Stimulated activated CD8-positive, alpha-beta memory T cell treated with anti-CD3 and anti-CD28 coated beads, Interleukin-15, amount 100 ng/mL, for 48 hours (primary cell): ENCODE data around the gene TATDN2.

Source experiments
- DNase-seq, 2 donors: peaks; one replicate each; pipeline ENCODE4 v3.0.0-alpha.2; 2020; ENCODE audit warnings: low read depth in 2 of 2

The TATDN2 gene

DNA sequence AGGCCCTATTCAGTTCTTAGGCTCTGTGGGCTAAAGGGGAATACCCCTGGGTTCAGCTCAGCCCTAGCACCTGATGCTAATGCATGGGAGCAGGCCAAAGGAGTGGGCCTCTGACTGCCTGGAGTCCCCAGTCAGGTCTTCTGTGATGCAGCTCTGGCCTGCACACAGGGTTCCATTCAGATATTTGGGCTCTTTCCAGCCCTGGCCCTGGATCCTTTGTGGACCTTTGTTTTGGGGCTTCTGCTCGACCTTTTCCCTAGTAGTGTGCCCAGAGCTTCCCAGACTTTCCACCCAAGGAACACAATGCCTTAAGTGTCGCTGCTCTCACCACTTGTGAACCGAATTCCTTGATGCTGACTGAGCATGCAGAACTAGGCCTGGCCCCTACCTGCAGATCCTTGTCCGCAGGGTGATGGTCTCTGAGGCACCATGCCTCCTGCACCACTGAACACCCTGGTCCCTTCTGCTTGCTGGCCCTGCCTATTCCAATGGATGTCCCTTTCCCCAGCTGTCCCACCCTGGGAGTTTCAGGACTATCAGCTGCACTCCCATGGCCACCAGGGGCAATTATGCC, 67.6 kb downstream of the TATDN2 start:
- DNase-seq, result no peak

DNA sequence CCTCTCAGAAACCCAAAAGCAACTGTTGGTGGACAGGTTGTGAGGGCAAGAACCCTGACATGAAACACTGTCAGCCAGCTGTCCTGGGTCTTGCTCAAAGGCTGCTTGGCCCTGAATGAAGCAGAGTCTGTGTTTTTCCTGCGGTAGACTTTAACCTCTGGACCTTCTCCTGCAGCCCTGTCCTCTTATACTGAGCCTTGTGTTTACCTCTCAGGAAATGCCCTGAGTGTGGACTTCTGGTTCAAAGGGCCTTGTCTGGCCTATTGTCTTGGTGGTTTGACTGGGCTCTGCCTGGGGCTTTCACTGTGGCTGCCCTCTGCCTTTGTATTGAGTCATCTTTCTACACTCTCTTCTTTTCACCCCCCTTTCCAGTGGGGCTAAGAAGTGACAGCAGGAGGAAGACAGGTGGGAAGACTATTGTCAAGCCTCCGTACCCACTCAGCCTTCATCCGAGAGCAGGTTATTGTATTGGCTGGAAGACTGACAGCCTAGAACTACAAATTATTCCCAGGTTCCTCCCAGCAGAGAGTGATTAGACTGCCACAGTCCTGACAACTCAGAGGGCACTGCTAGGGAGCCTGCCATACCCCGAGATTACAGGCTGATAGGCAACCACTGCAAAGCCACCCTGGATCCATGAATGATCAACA, 69.2 kb downstream of the TATDN2 start:
- DNase-seq, result no peak

DNA sequence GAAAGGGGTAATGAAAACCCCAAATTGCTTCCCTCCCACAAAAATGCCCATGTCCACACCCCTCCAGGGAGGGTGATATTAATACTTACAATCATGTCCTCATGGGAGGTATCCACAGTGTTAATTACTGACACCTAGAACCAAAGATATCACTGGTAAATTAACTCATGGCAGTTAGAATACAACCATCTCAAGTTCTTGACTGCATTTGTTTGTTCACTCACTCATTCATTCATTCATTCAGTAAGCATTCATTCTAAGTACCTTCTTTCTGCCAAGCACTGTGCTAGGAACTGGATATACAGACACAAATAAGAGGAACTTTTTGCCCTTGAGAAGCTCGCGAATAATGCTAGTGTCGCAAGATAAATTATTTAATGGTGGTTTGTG, 69.7 kb downstream of the TATDN2 start:
- no peak for DNase-seq

DNA sequence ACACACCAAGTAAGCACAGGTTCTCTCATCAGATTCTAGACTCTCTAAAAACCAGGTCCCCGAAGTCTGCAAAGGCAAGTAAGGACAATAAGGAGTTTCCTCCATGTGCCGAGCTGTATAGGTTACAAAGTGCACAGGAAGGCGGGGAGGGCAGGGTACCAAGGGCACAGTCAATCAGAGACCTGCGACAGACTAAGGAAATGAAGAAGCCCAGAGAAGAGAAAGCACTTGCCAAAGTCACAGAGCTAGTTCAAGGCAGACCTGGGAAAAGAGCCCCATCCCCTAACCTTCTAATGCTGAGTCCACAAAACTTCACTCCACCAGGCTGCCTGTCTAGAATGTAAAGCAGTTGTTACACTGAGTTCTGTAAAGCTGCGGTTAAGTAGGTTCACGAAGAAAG, 71.0 kb downstream of the TATDN2 start:
- no peak for DNase-seq

DNA sequence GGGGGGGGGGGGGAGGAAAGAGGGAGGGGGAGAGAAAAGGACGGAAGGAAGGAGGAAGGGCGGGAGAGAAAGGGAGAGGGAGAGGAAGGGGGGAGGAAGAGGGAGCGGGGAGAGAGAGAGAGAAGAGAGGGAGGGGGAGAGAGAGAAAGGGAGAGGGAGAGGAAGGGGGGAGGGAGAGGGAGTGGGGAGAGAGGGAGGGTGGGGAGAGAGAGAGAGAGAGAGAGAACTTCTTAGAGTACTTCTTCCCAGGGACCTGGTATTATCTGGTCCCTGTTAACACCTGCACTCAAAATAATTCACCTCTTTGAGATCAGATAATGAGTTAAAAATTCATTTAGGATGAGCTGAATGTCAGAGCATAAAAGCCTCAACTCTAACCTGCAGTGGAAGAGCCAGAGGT, 71.5 kb downstream of the TATDN2 start:
- DNase-seq, result no peak

DNA sequence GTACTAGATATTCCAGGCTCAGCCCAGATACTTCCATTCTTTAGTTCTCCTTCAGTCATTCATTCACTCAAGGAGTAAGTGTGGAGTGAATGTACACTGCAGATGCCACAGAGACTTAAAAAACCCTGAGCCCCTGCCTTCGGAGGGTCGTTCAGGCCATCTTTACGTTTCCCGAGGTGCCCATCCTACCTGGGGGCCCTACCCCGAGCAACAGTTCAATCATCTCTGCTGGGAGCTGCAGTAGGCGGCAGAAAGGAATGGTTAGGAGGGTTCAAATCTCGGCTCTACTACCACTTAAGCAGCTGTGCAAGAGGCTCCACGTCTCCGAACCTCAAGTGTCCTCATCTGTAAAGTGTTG, 72.0 kb downstream of the TATDN2 start:
- DNase-seq, result no peak

DNA sequence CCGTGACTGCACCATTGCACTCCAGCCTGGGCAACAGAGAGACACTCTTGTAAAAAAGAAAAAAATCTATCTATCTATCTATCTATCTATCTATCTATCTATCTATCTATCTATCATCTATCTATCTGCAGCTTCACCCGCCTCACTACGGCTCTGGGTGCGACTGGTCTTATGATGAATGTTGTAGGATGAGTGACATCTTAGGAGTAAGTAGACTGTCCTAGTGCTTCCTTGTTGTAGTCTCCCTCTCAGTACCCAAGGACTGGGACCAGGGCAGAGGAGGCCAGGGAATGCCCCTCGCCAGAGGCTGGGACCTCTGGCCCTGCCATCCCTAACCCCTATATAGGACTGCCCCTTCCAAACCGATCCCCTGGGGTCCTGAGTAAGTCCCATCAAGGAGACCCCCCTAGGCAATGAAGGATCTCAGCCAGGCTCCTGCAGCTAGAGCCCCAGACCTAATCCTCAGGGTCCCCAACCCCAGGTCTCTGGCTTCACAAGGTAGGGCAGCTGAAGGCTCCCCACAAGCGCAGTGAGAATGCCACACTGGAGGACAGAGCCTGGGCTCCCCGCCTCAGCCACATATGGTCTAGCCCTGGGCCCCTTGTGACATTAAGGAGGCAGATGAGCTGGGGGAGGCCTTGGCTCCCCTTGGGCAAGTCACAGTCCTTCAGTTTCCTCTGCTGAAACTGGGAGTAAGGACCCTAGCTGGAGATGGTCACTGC, 73.5 kb downstream of the TATDN2 start:
- DNase-seq, result no peak

DNA sequence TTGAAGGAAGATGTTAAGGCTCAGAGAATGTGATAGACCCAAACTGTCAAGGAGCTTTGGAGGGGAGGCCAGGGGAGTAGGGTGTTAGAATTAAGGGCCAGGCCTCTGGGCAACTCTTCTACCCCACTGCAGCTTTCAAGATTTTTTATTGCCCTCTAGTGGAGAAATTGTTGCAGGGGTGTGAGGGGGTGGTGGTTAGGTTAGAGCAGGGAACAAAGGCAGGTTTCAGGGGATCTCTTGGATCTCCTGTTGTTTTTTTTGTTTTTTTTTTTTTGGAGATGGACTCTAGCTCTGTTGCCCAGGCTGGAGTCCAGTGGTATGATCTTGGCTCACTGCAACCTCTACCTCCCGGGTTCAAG, 74.1 kb downstream of the TATDN2 start:
- no peak for DNase-seq

DNA sequence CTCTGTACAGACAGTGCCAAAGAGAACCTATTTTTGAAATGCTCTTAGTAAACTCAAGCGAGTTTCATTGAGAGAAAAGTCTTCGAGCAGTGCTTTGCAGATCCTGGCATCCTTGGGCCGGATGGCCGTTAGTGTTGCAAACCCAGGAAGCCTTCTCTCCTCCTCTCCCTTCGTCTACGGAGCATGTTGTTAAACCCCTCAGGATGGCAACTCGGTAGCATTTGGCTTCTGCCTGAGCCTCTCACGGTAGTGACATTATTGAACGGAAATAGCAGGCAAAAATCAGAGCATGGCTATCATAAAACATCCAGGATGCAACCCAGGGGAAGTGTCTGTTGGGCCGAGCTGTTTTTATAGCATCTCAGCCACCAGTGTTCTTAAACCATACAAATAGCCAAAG, 79.3 kb downstream of the TATDN2 start:
- no peak for DNase-seq

DNA sequence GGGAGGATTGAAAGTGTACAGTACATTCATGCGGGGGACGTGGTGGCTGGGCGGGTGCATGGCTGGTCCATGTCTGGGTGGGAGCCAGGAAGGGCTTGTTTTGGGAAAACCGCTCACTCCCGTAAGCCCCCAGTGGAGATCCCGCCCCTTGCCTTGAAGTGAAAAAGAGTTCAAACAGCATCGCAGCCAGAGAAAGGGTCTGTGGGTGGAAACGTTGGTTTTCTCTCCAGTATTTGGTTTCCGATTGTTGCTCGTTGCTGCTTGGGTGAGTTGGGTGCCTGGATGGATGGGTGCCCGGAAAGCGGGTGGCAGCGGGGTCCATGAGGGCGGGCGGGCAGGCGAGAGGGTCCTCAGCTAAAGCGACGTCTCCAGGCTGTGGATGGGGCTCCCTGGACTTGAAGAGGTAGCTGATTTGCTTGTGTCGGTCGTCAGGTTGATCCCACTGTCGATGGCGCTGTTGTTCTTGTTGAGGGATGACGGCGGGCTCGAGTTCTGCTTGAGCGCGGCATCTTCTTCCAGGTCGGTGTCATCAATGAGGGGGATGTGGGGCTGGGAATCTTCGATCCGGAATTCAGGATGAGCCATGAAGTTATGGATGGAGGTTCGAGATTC, 80.3 kb downstream of the TATDN2 start:
- no peak for DNase-seq

DNA sequence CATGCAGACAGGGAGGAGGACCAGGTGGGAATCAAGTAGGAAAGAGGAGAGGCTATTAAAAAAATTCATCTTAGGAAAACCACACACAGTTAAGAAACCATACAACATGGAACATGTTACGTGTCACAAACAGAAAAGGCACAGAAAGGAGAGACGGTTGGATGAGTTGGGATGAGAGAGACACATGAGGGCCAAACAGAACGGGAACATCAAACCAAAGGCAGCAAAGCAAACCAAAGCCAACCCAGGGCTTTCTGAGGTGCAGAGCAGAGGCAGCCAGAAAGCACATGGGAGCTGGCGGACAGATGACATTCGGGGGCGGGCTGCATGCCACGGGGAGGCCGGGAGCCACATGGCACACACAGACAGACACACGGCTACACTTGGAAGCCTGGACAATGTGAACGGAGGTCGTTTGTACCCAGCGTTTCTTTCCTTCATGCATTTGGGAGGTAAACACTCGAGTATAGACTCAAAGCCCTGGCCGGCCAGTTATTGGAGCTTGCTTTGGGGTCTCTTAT, 81.3 kb downstream of the TATDN2 start:
- DNase-seq, result no peak

DNA sequence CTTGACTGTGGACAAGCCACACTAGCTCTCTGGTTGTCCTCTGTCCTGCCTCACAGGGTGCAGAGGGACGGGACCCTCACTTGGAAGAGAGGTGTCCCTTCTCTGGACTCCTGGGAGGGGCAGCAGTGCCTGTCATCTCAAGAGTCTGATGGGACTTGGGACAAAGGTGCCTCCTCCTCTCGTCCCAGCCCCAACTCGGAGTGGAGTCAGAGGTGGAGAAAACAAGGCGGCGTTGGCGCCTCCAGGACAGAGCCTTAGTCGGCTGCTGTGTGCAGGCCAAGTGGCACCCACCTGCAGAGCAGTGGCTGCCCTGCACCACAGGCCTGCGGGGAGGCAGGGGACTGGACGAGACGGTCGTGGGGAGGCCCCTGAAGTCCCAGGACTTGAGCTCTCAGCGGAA, 82.1 kb downstream of the TATDN2 start:
- DNase-seq, result no peak
